Measurements from ENCODE around the gene CIB1. TPM values are rescaled to one million over a fixed set of nuclear protein-coding genes. Genes with fewer than 3 reads are reported as not detected.

Gene CIB1
- total and polyA plus RNA-seq, 10 of the 15 experiments (the other 5 are each of a cell fraction or from before 2014, with no cell fraction given), result 10.8 to 155 (median 81.9) TPM

DNA sequence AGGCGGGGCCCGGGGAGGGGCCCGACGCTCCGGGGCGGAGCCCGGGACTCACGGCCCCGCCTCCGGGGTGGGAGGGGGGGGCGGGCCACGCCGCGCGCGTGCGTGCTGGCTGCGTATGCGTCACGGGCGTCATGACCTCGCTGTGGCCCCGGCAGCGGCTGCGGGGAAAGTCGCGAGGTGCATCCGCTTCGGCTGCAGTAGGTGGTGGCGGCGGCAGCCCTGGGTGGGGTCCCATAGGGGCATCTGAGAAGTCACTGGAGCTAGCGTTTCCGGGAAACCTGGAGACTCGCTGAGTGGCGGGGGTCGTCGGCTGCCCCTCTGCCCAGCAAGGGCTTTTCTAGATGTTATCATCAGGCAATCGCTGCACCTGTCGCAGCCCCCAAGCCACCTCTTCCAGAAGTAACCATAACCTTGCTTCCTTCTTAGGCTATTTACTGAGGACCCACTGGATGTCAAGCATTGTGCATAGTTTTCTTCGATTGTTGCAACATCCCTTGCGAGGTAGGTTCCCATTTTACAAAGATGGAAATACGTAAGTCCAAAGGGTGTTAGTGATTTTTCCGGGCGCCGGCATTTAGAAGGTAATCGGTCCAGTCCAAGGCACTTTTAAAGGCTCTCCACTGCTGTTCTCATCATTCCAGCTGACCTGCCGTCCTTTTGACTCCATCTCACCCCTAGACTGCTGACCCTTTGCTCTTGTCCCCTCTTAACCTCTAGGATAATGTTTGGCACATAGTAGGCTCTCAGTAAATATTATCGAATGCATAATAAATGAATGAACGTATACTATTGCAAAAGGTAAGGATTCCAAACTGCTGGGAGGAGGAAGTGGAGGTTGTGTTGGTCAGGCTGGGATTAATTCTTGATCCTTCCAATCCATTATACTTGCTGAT, 601 bp upstream of the CIB1 start, which contains the start of gene GDPGP1 (continued):
- TF ChIP-seq, protein P1, sequence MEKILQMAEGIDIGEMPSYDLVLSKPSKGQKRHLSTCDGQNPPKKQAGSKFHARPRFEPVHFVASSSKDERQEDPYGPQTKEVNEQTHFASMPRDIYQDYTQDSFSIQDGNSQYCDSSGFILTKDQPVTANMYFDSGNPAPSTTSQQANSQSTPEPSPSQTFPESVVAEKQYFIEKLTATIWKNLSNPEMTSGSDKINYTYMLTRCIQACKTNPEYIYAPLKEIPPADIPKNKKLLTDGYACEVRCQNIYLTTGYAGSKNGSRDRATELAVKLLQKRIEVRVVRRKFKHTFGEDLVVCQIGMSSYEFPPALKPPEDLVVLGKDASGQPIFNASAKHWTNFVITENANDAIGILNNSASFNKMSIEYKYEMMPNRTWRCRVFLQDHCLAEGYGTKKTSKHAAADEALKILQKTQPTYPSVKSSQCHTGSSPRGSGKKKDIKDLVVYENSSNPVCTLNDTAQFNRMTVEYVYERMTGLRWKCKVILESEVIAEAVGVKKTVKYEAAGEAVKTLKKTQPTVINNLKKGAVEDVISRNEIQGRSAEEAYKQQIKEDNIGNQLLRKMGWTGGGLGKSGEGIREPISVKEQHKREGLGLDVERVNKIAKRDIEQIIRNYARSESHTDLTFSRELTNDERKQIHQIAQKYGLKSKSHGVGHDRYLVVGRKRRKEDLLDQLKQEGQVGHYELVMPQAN (conservative IDR thresholded peaks at IDR 0.05), result peak; percentile 45
- TF ChIP-seq, protein P2, sequence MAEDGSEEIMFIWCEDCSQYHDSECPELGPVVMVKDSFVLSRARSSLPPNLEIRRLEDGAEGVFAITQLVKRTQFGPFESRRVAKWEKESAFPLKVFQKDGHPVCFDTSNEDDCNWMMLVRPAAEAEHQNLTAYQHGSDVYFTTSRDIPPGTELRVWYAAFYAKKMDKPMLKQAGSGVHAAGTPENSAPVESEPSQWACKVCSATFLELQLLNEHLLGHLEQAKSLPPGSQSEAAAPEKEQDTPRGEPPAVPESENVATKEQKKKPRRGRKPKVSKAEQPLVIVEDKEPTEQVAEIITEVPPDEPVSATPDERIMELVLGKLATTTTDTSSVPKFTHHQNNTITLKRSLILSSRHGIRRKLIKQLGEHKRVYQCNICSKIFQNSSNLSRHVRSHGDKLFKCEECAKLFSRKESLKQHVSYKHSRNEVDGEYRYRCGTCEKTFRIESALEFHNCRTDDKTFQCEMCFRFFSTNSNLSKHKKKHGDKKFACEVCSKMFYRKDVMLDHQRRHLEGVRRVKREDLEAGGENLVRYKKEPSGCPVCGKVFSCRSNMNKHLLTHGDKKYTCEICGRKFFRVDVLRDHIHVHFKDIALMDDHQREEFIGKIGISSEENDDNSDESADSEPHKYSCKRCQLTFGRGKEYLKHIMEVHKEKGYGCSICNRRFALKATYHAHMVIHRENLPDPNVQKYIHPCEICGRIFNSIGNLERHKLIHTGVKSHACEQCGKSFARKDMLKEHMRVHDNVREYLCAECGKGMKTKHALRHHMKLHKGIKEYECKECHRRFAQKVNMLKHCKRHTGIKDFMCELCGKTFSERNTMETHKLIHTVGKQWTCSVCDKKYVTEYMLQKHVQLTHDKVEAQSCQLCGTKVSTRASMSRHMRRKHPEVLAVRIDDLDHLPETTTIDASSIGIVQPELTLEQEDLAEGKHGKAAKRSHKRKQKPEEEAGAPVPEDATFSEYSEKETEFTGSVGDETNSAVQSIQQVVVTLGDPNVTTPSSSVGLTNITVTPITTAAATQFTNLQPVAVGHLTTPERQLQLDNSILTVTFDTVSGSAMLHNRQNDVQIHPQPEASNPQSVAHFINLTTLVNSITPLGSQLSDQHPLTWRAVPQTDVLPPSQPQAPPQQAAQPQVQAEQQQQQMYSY (CRISPR knock-in tag; IDR thresholded peaks at IDR 0.05), result no peak
- TF ChIP-seq, protein P3, sequence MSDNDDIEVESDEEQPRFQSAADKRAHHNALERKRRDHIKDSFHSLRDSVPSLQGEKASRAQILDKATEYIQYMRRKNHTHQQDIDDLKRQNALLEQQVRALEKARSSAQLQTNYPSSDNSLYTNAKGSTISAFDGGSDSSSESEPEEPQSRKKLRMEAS (IDR thresholded peaks at IDR 0.05; ENCODE audit: low read depth, low read length), result no peak
- TF ChIP-seq, protein P4, sequence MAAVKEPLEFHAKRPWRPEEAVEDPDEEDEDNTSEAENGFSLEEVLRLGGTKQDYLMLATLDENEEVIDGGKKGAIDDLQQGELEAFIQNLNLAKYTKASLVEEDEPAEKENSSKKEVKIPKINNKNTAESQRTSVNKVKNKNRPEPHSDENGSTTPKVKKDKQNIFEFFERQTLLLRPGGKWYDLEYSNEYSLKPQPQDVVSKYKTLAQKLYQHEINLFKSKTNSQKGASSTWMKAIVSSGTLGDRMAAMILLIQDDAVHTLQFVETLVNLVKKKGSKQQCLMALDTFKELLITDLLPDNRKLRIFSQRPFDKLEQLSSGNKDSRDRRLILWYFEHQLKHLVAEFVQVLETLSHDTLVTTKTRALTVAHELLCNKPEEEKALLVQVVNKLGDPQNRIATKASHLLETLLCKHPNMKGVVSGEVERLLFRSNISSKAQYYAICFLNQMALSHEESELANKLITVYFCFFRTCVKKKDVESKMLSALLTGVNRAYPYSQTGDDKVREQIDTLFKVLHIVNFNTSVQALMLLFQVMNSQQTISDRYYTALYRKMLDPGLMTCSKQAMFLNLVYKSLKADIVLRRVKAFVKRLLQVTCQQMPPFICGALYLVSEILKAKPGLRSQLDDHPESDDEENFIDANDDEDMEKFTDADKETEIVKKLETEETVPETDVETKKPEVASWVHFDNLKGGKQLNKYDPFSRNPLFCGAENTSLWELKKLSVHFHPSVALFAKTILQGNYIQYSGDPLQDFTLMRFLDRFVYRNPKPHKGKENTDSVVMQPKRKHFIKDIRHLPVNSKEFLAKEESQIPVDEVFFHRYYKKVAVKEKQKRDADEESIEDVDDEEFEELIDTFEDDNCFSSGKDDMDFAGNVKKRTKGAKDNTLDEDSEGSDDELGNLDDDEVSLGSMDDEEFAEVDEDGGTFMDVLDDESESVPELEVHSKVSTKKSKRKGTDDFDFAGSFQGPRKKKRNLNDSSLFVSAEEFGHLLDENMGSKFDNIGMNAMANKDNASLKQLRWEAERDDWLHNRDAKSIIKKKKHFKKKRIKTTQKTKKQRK (IDR thresholded peaks at IDR 0.05; ENCODE audit: low read depth, low read length), result no peak
- TF ChIP-seq NR2C2 (IDR thresholded peaks at IDR 0.05; ENCODE audit: borderline replicate concordance, control insufficient read depth, insufficient read length, low read depth), result no peak
- no peak for TF ChIP-seq ASH2L (IDR thresholded peaks at IDR 0.05; ENCODE audit: borderline replicate concordance, low read depth)
- peak; percentile 80 for TF ChIP-seq NR2C1 (IDR thresholded peaks at IDR 0.05)
- TF ChIP-seq, protein P5, sequence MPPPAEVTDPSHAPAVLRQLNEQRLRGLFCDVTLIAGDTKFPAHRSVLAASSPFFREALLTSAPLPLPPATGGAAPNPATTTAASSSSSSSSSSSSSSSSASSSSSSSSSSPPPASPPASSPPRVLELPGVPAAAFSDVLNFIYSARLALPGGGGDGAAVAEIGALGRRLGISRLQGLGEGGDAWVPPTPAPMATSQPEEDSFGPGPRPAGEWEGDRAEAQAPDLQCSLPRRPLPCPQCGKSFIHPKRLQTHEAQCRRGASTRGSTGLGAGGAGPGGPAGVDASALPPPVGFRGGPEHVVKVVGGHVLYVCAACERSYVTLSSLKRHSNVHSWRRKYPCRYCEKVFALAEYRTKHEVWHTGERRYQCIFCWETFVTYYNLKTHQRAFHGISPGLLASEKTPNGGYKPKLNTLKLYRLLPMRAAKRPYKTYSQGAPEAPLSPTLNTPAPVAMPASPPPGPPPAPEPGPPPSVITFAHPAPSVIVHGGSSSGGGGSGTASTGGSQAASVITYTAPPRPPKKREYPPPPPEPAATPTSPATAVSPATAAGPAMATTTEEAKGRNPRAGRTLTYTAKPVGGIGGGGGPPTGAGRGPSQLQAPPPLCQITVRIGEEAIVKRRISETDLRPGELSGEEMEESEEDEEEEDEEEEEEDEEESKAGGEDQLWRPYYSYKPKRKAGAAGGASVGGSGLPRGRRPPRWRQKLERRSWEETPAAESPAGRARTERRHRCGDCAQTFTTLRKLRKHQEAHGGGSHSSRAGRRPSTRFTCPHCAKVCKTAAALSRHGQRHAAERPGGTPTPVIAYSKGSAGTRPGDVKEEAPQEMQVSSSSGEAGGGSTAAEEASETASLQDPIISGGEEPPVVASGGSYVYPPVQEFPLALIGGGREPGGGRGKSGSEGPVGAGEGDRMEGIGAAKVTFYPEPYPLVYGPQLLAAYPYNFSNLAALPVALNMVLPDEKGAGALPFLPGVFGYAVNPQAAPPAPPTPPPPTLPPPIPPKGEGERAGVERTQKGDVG (CRISPR knock-in tag; IDR thresholded peaks at IDR 0.05), result no peak
- TF ChIP-seq RAD21 (IDR thresholded peaks at IDR 0.05; ENCODE audit: insufficient read depth, low read depth, low read length), result no peak
- peak; percentile 63 for TF ChIP-seq NRF1 (conservative IDR thresholded peaks at IDR 0.05; ENCODE audit: low read depth, low read length)
- no peak for TF ChIP-seq SMAD5 (IDR thresholded peaks at IDR 0.05; ENCODE audit: low read depth)
- TF ChIP-seq, protein P6, sequence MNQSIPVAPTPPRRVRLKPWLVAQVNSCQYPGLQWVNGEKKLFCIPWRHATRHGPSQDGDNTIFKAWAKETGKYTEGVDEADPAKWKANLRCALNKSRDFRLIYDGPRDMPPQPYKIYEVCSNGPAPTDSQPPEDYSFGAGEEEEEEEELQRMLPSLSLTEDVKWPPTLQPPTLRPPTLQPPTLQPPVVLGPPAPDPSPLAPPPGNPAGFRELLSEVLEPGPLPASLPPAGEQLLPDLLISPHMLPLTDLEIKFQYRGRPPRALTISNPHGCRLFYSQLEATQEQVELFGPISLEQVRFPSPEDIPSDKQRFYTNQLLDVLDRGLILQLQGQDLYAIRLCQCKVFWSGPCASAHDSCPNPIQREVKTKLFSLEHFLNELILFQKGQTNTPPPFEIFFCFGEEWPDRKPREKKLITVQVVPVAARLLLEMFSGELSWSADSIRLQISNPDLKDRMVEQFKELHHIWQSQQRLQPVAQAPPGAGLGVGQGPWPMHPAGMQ (IDR thresholded peaks at IDR 0.05; ENCODE audit: borderline replicate concordance), result no peak
